Measurements from ENCODE around the gene GXYLT1.

- TF ChIP-seq CTCF (IDR thresholded peaks at IDR 0.05; ENCODE audit: low read depth, low read length): no peak
- TF ChIP-seq EZH2phosphoT487 (IDR thresholded peaks at IDR 0.05; ENCODE audit: low read depth): no peak
Observed at GRCh38 chr12:42140901-42141300, 3.8 kb downstream of the GXYLT1 start.

All from OCI-LY3 (cell line).